Uterus (tissue), 2 donors: Measurements from ENCODE around the gene FHIT.

Experiments used
- CTCF ChIP-seq, 4 experiments: fragments of 200-600 bp in 2 of 4; fragments of 450-650 bp in 2 of 4; sonication (generic) in 2 of 4; IDR thresholded peaks; one replicate each; pipeline ENCODE4 v1.5.1; 2016 to 2019; ENCODE audit warnings: antibody characterized with exemption in 4 of 4, mild to moderate bottlenecking in 2 of 4, moderate library complexity in 1 of 4
- POLR2A ChIP-seq, 2 donors: fragments of 450-650 bp; IDR thresholded peaks; one replicate each; pipeline ENCODE4 v1.6.1; 2016; ENCODE audit warnings: antibody characterized with exemption in 2 of 2, mild to moderate bottlenecking in 1 of 2, moderate library complexity in 1 of 2

GRCh38 chr3:59930170-59930569 is 1321.1 kb downstream of the FHIT start:
- TF ChIP-seq CTCF (IDR thresholded peaks at IDR 0.05) = no peak
- TF ChIP-seq POLR2A (IDR thresholded peaks at IDR 0.05) = no peak
